IMR-90 (cell line): Measurements from ENCODE around the gene PSMB3. TPM values are rescaled to one million over a fixed set of nuclear protein-coding genes. Genes with fewer than 3 reads are reported as not detected.
A peak's percentile ranks its signal among the peaks of the same experiment; 100 is the strongest.

Experiments used
- ATAC-seq: fragments of 200-7000 bp; cut with Tn5 transposase; 2 replicates; pipeline ENCODE4 v1.9.1; 2020; ENCODE audit warnings: low read depth, mild to moderate bottlenecking, moderate library complexity
- BruUV-seq: library from RNA; stranded (reverse); fragments of 400-500 nt; replicated peaks from 2 replicates; lab custom pipeline; 2021; lab: Mats Ljungman, UMichigan
- CTCF ChIA-PET: fragments of 300-600 bp; formaldehyde crosslinking; extraction: SDS; loops from one replicate; lab custom pipeline; 2021; ENCODE audit warnings: antibody characterized with exemption; lab: Yijun Ruan, JAX
- POLR2A ChIA-PET: fragments of 300-600 bp; sonication (Branson Sonifier 250); formaldehyde crosslinking; loops from one replicate; lab custom pipeline; 2022; ENCODE audit warnings: antibody characterized with exemption; ENCODE audit not compliant: unreplicated experiment; lab: Charles Lee
- DNase-seq: peaks from one replicate; pipeline ENCODE4 v3.0.0; 2013
- H2AFZ ChIP-seq: replicated peaks from 2 replicates; pipeline ENCODE3; 2013; ENCODE audit warnings: low read length, mild to moderate bottlenecking; ENCODE audit not compliant: poor library complexity
- H2AK5ac ChIP-seq: 2 replicates; pipeline ENCODE4 v1.6.1; 2013; ENCODE audit warnings: low read depth, low read length, inconsistent platforms
- H2AK9ac ChIP-seq: replicated peaks from 2 replicates; pipeline ENCODE3; 2013; ENCODE audit warnings: mild to moderate bottlenecking, low read depth, low read length, moderate library complexity; ENCODE audit not compliant: poor library complexity
- H2BK120ac ChIP-seq: 2 replicates; pipeline ENCODE4 v1.6.1; 2013; ENCODE audit warnings: low read depth, low read length, inconsistent platforms
- H2BK15ac ChIP-seq: 3 replicates; pipeline ENCODE4 v1.6.1; 2013; ENCODE audit warnings: low read depth, low read length, inconsistent platforms
- H2BK20ac ChIP-seq: 2 replicates; pipeline ENCODE4 v1.6.1; 2013; ENCODE audit warnings: low read depth, mild to moderate bottlenecking, inconsistent platforms, low read length, moderate library complexity
- H2BK5ac ChIP-seq: 2 replicates; pipeline ENCODE4 v1.6.1; 2013; ENCODE audit warnings: mild to moderate bottlenecking, low read depth, low read length, inconsistent platforms; ENCODE audit not compliant: poor library complexity, severe bottlenecking
- H3K14ac ChIP-seq: replicated peaks from 2 replicates; pipeline ENCODE4 v1.6.1; 2013; ENCODE audit warnings: low read depth, low read length, inconsistent platforms
- H3K18ac ChIP-seq: 2 replicates; pipeline ENCODE4 v1.6.1; 2013; ENCODE audit warnings: low read depth, low read length, control low read depth
- H3K23ac ChIP-seq: 2 replicates; pipeline ENCODE4 v1.6.1; 2013; ENCODE audit warnings: low read depth, low read length, inconsistent platforms
- H3K27ac ChIP-seq: 2 replicates; pipeline ENCODE4 v1.5.1; 2013; ENCODE audit warnings: mild to moderate bottlenecking, control low read depth, low read length; ENCODE audit not compliant: insufficient read depth
- H3K27me3 ChIP-seq: 2 replicates; pipeline ENCODE4 v1.6.1; 2013; ENCODE audit warnings: low read length; ENCODE audit not compliant: control insufficient read depth, insufficient read depth
- H3K36me3 ChIP-seq: 2 replicates; pipeline ENCODE4 v1.6.1; 2013; ENCODE audit warnings: low read length, mixed read lengths; ENCODE audit not compliant: control insufficient read depth, insufficient read depth
- H3K4ac ChIP-seq: 2 replicates; pipeline ENCODE4 v1.6.1; 2013; ENCODE audit warnings: low read depth, low read length, inconsistent platforms
- H3K4me1 ChIP-seq: 2 replicates; pipeline ENCODE4 v1.6.1; 2013; ENCODE audit warnings: low read length, mixed read lengths; ENCODE audit not compliant: control insufficient read depth, insufficient read depth
- H3K4me2 ChIP-seq: 2 replicates; pipeline ENCODE4 v1.6.1; 2013; ENCODE audit warnings: low read depth, mild to moderate bottlenecking, control low read depth, low read length, moderate library complexity
- H3K4me3 ChIP-seq: 2 replicates; pipeline ENCODE4 v1.5.1; 2013; ENCODE audit warnings: low read depth, mild to moderate bottlenecking, control low read depth, low read length, moderate library complexity; ENCODE audit not compliant: insufficient read depth
- H3K56ac ChIP-seq: 2 replicates; pipeline ENCODE4 v1.6.1; 2013; ENCODE audit warnings: low read length, inconsistent platforms; ENCODE audit not compliant: insufficient read depth; ENCODE audit errors: extremely low read depth
- H3K79me1 ChIP-seq, 2 experiments: 2 replicates each; pipeline ENCODE4 v1.6.1; 2013; ENCODE audit warnings: low read length in 2 of 2, inconsistent platforms in 1 of 2, low read depth in 1 of 2
- H3K9ac ChIP-seq: 2 replicates; pipeline ENCODE4 v1.6.1; 2013; ENCODE audit warnings: low read depth, low read length, control low read depth
- H3K9me1 ChIP-seq: 2 replicates; pipeline ENCODE4 v1.6.1; 2013; ENCODE audit warnings: low read length, inconsistent platforms; ENCODE audit not compliant: insufficient read depth
- H3K9me3 ChIP-seq: 2 replicates; pipeline ENCODE4 v1.6.1; 2013; ENCODE audit warnings: low read length; ENCODE audit not compliant: control insufficient read depth, insufficient read depth
- H4K20me1 ChIP-seq: 2 replicates; pipeline ENCODE4 v1.6.1; 2013; ENCODE audit warnings: low read length, inconsistent platforms; ENCODE audit not compliant: insufficient read depth
- H4K5ac ChIP-seq: 2 replicates; pipeline ENCODE4 v1.6.1; 2013; ENCODE audit warnings: mild to moderate bottlenecking, low read depth, low read length, control low read depth
- H4K8ac ChIP-seq, 2 experiments: 2 replicates each; pipeline ENCODE4 v1.6.1; 2013; ENCODE audit warnings: low read depth in 2 of 2, low read length in 2 of 2, control low read depth in 1 of 2, inconsistent platforms in 1 of 2
- H4K91ac ChIP-seq: 2 replicates; pipeline ENCODE4 v1.6.1; 2013; ENCODE audit warnings: low read depth, low read length, inconsistent platforms; ENCODE audit not compliant: insufficient read depth
- CEBPB ChIP-seq: IDR thresholded peaks from 2 replicates; pipeline ENCODE4 v1.6.1; 2012; ENCODE audit warnings: low read depth, low read length, improper control_type of control experiment
- CHD1 ChIP-seq: IDR thresholded peaks from 2 replicates; pipeline ENCODE4 v1.6.1; 2012; ENCODE audit warnings: low read depth, low read length, improper control_type of control experiment
- ELK1 ChIP-seq: fragments of 150-350 bp; IDR thresholded peaks from 2 replicates; pipeline ENCODE4 v1.6.1; 2016; ENCODE audit warnings: low read depth, mild to moderate bottlenecking, low read length, moderate library complexity, borderline replicate concordance
- MAFK ChIP-seq: IDR thresholded peaks from 2 replicates; pipeline ENCODE4 v1.6.1; 2012; ENCODE audit warnings: low read depth, low read length, improper control_type of control experiment
- NFE2L2 ChIP-seq: fragments of 150-350 bp; IDR thresholded peaks from 2 replicates; pipeline ENCODE4 v1.6.1; 2016; ENCODE audit warnings: low read depth, mild to moderate bottlenecking, low read length
- POLR2A ChIP-seq: IDR thresholded peaks from 2 replicates; pipeline ENCODE4 v1.6.1; 2012; ENCODE audit warnings: mild to moderate bottlenecking, low read depth, low read length
- RFX5 ChIP-seq: IDR thresholded peaks from 2 replicates; pipeline ENCODE4 v1.8.0; 2012; ENCODE audit warnings: low read depth, mild to moderate bottlenecking, low read length, moderate library complexity
- WGBS, 2 experiments: methylation state at CpG; one replicate each; pipeline versions ENCODE4 v1.1.5 to v1.1.7; 2013; ENCODE audit warnings: missing lambda C conversion rate in 2 of 2; ENCODE audit not compliant: insufficient read length in 1 of 2; ENCODE audit errors: extremely low coverage in 2 of 2; 5-methylcytosine and 5-hydroxymethylcytosine counted together
- dilution Hi-C: fragments of 300-500 bp; cut with HindIII; formaldehyde crosslinking; loops from one replicate; pipeline ENCODE4 v1.14.3; 2018; ENCODE audit warnings: low sequenced_read_pairs; ENCODE audit not compliant: unreplicated experiment
- in situ Hi-C: fragments of 300-500 bp; cut with MboI; formaldehyde crosslinking; loops from 3 replicates; pipeline ENCODE4 v1.14.3; 2019; ENCODE audit warnings: low sequenced_read_pairs, inconsistent platforms, mixed read lengths
- intact Hi-C: fragments of 100-400 bp; cut with micrococcal nuclease; formaldehyde crosslinking; loops from 2 replicates; pipeline ENCODE4 v1.10.0; 2022
- polyA plus RNA-seq, 3 experiments: library from polyadenylated mRNA; depleted of rRNA; stranded (reverse); fragments of >200 nt; gene quantifications; 2 replicates each; pipeline ENCODE4 v1.2.3, GENCODE V29; 2012; ENCODE audit warnings: low replicate concordance in 1 of 3
- total RNA-seq: library from RNA; depleted of rRNA; stranded (reverse); fragments of >200 nt; gene quantifications from 2 replicates; pipeline ENCODE4 v1.2.3, GENCODE V29; 2012

Gene PSMB3
- total and polyA plus RNA-seq, 2 of the 4 experiments (the other 2 are of a cell fraction), result 480 to 828 TPM

- Histone ChIP-seq H3K4me1 (peaks cover 12% of the 10 kb centered on the region), H4K5ac (peak overlapping the region; percentile 15), H3K4me3 (peak overlapping the region; percentile 91), H4K20me1 (peaks cover 34% of the 10 kb centered on the region), H4K91ac (peak overlapping the region; percentile 81), H3K36me3 (peaks cover under 1% of the 10 kb centered on the region), H2AK9ac (peak overlapping the region; percentile 99), H3K4me2 (peak overlapping the region; percentile 81), H4K8ac (peak overlapping the region; percentile 84 to 88; a peak in 3 of 4 replicates), H2BK20ac (0 out of 2 replicates have a peak overlapping the region, but pooled peaks have one; percentile 3), H2BK5ac (peak overlapping the region; percentile 33), H3K27ac (peak overlapping the region; percentile 55), H2BK15ac (no peak overlapping the region), H3K14ac (peak overlapping the region; percentile 92), H3K4ac (peak overlapping the region; percentile 92), H2AFZ (peak overlapping the region; percentile 90), H3K79me1 (peaks cover 4 to 49% of the 10 kb centered on the region in 2 experiments; a peak in 3 of 4 replicates), H3K18ac (peak overlapping the region; percentile 4; the same call in 1 of the 2 replicates), H3K56ac (peak overlapping the region; percentile 52), H3K9me3 (no peaks in the 10 kb centered on the region), H3K27me3 (no peaks in the 10 kb centered on the region), H2AK5ac (peak overlapping the region; percentile 94), H3K23ac (peak overlapping the region; percentile 89; the same call in 1 of the 2 replicates), H3K9me1 (peaks cover 12% of the 10 kb centered on the region), H3K9ac (peak overlapping the region; percentile 70), H2BK120ac (peak overlapping the region; percentile 27; the same call in 1 of the 2 replicates)
- POLR2A ChIA-PET, result interaction anchor here (0.6 kb wide), 1 partner anchor 136 kb away, joined by 4 read pairs; no protein-coding TSS in a partner anchor
- CTCF ChIA-PET, result interaction anchor here (0.9 kb wide), 1 partner anchor 14 kb away, joined by 3 read pairs; no protein-coding TSS in a partner anchor
- ATAC-seq, result peak; percentile 2
- peak; percentile 52 for DNase-seq
- 0% methylated on average over 21 of the region's 79 CpGs; no CpG with 5 or more reads in 1 of the 2 experiments for WGBS, 2 experiments
- intact Hi-C loops (loop anchor here (5.0 kb wide), 1 partner anchor 123 kb away; the partner anchor contains the start of gene LASP1), dilution Hi-C loops (no loop called here), in situ Hi-C loops (no loop called here)
- no TSS peak for BruUV-seq
- TF ChIP-seq CHD1, result no peak
- no peak for TF ChIP-seq ELK1
- TF ChIP-seq CEBPB, result no peak
- TF ChIP-seq POLR2A, result no peak
- TF ChIP-seq NFE2L2, result no peak
- no peak for TF ChIP-seq RFX5
- no peak for TF ChIP-seq MAFK
Observed at GRCh38 chr17:38749223-38750043, 3.1 kb upstream of the PSMB3 start.
